ENCODE measurements around the gene FMNL2.
"Not testable (repeated sequence)": the region's sequence is repeated elsewhere in the genome, so short reads cannot be mapped to it uniquely, and the experiment has no call there.

The FMNL2 gene

DNA sequence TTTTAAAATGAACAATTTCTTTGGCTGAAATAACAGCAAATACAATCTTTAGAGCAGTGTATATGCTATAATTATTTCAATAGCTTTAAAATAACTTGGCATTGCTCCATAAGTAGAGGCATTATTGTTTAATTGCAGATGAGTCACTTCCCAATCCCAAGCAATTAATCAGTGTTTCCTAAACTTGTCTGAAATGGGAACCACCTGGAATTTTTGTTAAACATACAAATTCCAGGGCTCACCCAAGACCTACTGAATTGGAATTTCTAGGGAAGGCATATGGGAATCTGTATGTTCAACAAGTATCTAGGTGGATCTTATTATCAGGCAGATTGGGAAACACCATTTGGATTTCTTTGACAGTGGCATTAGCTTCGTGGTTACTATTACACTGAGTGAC, 27.1 kb upstream of the FMNL2 start:
- Histone ChIP-seq H3K27ac (no peak overlapping the region), H3K4me3 (no peak overlapping the region)
- TF ChIP-seq, protein P1, sequence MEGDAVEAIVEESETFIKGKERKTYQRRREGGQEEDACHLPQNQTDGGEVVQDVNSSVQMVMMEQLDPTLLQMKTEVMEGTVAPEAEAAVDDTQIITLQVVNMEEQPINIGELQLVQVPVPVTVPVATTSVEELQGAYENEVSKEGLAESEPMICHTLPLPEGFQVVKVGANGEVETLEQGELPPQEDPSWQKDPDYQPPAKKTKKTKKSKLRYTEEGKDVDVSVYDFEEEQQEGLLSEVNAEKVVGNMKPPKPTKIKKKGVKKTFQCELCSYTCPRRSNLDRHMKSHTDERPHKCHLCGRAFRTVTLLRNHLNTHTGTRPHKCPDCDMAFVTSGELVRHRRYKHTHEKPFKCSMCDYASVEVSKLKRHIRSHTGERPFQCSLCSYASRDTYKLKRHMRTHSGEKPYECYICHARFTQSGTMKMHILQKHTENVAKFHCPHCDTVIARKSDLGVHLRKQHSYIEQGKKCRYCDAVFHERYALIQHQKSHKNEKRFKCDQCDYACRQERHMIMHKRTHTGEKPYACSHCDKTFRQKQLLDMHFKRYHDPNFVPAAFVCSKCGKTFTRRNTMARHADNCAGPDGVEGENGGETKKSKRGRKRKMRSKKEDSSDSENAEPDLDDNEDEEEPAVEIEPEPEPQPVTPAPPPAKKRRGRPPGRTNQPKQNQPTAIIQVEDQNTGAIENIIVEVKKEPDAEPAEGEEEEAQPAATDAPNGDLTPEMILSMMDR (IDR thresholded peaks at IDR 0.05) = no peak
- no peak for DNase-seq (ENCODE audit: low spot score)

DNA sequence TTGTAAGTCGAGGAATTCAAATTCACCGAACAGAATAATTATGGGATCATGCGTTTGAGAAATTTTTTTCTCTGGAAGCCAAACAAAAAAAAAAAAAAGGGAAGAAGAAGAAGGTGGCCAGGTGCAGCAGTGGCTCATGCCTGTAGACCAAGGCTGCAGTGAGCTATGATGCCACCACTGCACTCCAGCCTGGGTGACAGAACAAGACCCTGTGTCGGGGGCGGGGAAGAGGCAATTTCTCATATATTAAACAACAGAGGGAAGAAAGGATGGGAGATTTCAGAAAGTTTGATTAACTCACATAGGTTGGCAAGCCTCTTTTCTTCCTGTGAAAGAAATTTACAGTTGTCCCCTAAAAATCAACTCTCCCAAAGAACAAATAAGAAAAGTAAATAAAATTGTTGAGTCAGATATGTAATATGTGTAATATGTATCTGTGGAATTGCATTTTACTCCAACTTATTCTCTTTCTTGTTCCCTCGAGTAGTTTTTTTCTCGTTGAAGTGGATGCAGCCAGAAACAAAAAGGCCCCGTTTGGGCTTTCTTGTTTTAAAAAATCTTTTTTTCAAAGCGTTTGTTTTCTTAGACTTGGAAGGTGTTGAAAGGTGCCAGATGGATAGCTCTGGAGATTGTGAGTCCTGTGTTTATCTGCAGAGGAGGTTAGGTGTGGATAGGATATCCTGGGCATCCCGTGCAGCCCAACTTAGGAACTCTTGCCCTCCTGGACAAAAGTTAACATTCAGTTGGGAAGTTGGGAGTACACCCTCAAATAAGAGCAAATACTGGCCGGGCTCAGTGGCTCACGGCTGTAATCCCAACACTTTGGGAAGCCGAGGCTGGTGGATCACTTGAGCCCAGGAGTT, 25.4 kb upstream of the FMNL2 start:
- TF ChIP-seq, protein P1 (IDR thresholded peaks at IDR 0.05) = no peak
- Histone ChIP-seq H3K27ac (no peak overlapping the region), H3K4me3 (no peak overlapping the region)
- DNase-seq (ENCODE audit: low spot score) = no peak

DNA sequence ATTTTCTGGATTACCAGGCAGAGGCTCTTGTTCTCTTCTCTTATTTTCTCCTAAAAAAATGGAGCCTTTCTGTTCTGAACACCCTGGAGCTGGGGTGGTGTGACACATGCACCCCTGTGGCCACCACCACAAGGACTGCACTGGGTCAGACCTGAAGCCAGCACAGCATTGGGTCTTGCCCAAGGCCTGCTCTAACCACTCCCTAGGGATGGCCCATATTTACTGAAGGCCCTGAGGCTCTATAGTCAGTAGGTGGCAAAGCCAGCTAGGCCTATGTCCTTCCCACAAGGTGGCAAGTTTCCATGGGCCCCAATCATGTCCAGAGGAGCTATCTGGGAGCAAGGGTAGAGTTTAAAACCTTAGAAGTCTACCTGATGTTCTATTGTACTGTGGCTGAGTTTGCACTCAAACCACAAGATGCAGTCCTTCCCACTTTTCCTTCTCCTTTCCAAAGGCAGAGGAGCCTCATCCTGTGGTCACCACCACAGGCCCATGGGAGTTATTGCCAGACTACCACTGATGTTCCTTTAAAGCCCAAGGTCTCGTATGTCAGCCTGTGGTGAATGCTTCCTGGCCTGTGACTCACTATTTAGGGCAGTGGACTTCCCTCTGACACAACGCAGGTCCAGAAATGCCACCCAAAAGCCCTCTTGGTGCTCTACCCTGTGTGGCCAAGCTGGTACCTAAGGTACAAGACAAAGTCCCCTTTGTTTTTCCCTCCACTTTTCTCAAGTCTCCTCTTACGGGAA, 15.0 kb upstream of the FMNL2 start:
- TF ChIP-seq, protein P1 (IDR thresholded peaks at IDR 0.05) = no peak

DNA sequence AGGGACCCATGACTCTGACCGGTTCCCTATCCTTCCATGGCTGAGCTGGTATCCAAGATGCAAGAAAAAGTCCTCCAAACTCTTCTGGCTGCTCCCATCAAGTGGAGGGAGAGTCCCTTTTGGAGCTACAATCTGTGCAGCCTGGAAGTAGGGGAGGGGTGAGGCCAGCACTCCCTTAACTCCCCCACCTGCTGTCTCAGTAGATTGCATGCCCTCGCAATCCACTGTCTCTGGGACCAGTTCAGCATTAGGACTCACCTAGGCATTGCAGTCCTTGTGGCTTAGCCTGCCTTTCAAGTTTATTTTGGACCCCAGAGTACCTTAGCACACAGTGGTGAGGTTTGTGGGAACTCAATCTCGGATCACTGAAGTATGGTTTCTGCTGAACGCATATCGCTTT, 14.2 kb upstream of the FMNL2 start:
- Histone ChIP-seq H3K4me3 (no peak overlapping the region), H3K27ac (no peak overlapping the region)
- no peak for DNase-seq (ENCODE audit: low spot score)
- TF ChIP-seq, protein P1 (IDR thresholded peaks at IDR 0.05) = no peak

More for the DNA sequence above, 15.0 kb upstream of the FMNL2 start:
- Histone ChIP-seq H3K27ac (no peak overlapping the region), H3K4me3 (no peak overlapping the region)
- no peak for DNase-seq (ENCODE audit: low spot score)

DNA sequence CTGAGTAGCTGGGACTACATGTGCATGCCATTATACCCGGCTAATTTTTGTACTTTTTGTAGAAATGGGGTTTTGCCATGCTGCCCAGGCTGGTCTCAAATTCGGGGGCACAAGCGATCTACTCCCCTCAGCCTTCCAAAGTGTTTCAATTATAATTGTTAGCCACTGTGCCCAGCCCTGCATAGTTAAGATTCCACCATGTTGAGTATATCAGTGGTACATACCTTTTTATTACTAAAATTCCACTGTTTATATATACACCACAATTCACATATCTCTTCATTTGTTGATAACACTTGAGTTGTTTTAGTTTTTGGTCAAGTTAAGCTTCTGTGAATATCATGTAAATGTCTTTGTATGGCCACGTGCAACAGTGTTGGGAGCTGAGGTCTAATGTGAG, 12.8 kb upstream of the FMNL2 start:
- TF ChIP-seq, protein P1 (IDR thresholded peaks at IDR 0.05) = no peak
- Histone ChIP-seq H3K27ac (no peak overlapping the region), H3K4me3 (no peak overlapping the region)
- no peak for DNase-seq (ENCODE audit: low spot score)

DNA sequence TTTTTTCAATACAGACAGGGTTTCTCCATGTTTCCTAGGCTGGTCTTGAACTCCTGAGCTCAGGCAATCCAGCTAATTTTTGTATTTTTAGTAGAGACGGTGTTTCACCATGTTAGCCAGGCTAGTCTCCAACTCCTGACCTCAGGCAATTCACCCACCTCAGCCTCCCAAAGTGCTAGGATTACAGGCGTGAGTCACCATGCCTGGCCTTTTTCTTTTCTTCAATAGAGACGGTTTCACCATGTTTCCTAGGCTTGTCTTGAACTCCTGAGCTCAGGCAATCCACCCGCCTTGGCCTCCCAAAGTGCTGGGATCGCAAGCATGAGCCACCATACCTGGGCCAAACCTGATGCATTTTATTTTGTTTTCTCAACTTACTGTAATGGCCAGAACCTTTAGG, 9.8 kb upstream of the FMNL2 start:
- not testable (repeated sequence) for DNase-seq (ENCODE audit: low spot score); H3K27ac ChIP-seq; H3K4me3 ChIP-seq

DNA sequence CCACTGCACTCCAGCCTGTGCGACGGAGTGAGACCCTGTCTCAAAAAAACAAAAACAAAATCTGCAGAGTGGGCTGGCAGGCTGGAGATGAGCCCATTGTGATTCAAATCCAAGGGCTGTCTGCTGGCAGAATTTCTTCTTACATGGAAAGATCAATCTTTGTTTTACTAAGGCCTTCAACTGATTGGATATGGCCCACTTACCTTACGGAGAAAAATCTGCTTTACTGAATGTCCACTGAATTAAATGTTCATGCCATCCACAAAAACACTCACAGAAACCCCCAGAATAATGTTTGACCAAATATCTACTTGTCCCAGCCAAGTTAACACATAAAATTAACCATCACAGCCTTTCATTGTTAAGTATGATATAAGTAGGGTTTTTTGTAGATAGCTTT, 8.3 kb upstream of the FMNL2 start:
- Histone ChIP-seq H3K4me3 (no peak overlapping the region), H3K27ac (no peak overlapping the region)
- TF ChIP-seq, protein P1 (IDR thresholded peaks at IDR 0.05) = no peak
- no peak for DNase-seq (ENCODE audit: low spot score)
